Left hindlimb (tissue), 1 donor: Measurements from ENCODE around the gene BET1.

ENCODE experiments used
- DNase-seq: peaks from one replicate; pipeline ENCODE4 v3.0.0-alpha.2; 2018

BET1 gene

GRCh38 chr7:94011714-94012353 lies 7.7 kb upstream of the BET1 start:
- DNase-seq, result no peak

GRCh38 chr7:94008537-94008936 lies 4.4 kb upstream of the BET1 start:
- DNase-seq, result no peak

GRCh38 chr7:94005753-94006152 lies 1.6 kb upstream of the BET1 start:
- no peak for DNase-seq

GRCh38 chr7:94003446-94004023 lies 620 bp downstream of the BET1 start:
- no peak for DNase-seq

- DNase-seq, result no peak
Measured at GRCh38 chr7:94001396-94001795, 2.8 kb downstream of the BET1 start.

- DNase-seq, result no peak
Measured at GRCh38 chr7:93997868-93998267, 6.3 kb downstream of the BET1 start.

- no peak for DNase-seq
Measured at GRCh38 chr7:93992421-93993110, 11.6 kb downstream of the BET1 start.

- no peak for DNase-seq
Measured at GRCh38 chr7:93987297-93987696, 16.9 kb downstream of the BET1 start.

- DNase-seq, result no peak
Measured at GRCh38 chr7:93985101-93985500, 19.1 kb downstream of the BET1 start.

- no peak for DNase-seq
Measured at GRCh38 chr7:93984024-93984423, 20.1 kb downstream of the BET1 start.

- DNase-seq, result peak; percentile 26
Measured at GRCh38 chr7:93981480-93981874, 22.7 kb downstream of the BET1 start.

- DNase-seq, result no peak
Measured at GRCh38 chr7:93980744-93981479, 23.2 kb downstream of the BET1 start.

- no peak for DNase-seq
Measured at GRCh38 chr7:93977211-93977950, 26.8 kb downstream of the BET1 start.

- DNase-seq, result no peak
Measured at GRCh38 chr7:93973134-93973533, 31.0 kb downstream of the BET1 start.

- DNase-seq, result no peak
Measured at GRCh38 chr7:93972029-93972725, 32.0 kb downstream of the BET1 start.

- DNase-seq, result no peak
Measured at GRCh38 chr7:93968911-93969620, 35.1 kb downstream of the BET1 start.

GRCh38 chr7:93964813-93965212 lies 39.3 kb downstream of the BET1 start:
- no peak for DNase-seq

GRCh38 chr7:93964262-93964661 lies 39.9 kb downstream of the BET1 start:
- DNase-seq, result no peak

- DNase-seq, result no peak
Measured at GRCh38 chr7:93960986-93961385, 43.2 kb downstream of the BET1 start.

GRCh38 chr7:93958651-93959050 lies 45.5 kb downstream of the BET1 start:
- no peak for DNase-seq

- no peak for DNase-seq
Measured at GRCh38 chr7:93958216-93958615, 45.9 kb downstream of the BET1 start.

GRCh38 chr7:93957767-93958166 lies 46.4 kb downstream of the BET1 start:
- DNase-seq, result no peak
